HG02610 (cell line): Measurements from ENCODE around the gene LIMK2.
"Not testable (repeated sequence)": the region's sequence is repeated elsewhere in the genome, so short reads cannot be mapped to it uniquely, and the experiment has no call there.

ENCODE experiments used
- ATAC-seq: cut with Tn5 transposase; IDR thresholded peaks from one replicate; pipeline ENCODE4 v1.9.1; 2021; ENCODE audit warnings: mild to moderate bottlenecking, moderate library complexity; ENCODE audit not compliant: unreplicated experiment

LIMK2 gene

DNA sequence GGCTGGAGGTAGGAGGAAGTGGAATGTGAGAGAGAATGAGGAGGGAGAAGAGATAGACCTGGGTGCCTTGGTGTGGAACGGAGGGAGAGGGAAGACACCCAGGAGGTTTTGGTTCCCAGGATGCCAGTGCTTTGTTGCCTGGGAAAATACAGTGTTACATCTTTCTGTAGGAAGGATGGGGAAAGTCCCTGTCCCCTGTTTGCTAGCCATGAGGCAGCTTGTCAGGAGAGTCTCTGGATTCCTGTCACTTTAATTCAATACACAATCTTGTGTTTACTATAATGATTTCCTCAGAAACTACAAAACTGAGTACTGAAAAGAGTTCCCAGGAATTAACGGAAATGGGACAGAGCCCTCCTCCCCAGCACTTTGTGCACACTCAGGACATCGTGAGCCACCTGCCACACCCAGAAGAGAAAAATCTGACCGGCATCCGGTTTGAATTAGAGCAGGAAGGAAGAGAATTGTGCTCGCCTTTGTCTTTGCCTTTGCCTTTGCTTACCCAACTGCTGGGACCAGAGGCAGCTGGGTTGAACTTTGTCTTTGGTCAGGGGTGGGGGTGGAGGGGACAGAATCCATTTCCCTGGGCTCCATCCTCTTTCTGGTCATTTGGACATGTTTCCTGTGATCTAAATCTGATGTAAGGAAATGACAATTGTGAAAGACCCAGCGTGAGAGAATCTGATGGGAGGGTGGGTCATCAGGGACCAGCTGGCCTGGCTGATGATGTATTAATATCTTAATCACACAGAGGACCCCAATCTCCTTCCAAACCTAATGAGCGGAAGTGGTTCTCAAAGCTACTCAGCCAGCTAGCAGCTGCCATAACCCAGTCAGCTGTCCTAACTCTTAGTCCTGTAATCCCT is 1.3 kb upstream of the LIMK2 start:
- ATAC-seq, result no peak

DNA sequence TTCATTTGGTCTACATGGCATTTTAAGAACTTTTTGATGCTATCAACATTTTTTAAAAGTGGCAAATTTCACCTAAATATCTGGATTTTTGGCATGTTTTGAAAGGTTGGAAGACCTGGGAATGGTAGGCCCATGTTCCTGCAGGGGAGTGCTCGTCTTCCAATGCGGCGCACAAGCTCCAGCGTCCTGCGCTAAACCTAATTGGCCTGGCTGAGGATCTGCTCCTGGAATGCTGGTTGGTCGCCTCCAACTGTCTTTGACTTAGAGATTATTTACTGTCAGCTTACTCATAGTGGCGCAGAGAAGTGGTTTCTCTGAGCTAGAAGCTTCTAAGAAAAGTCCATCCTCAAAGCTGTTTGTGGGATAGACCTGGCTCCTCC is 626 bp upstream of the LIMK2 start:
- ATAC-seq, result no peak

DNA sequence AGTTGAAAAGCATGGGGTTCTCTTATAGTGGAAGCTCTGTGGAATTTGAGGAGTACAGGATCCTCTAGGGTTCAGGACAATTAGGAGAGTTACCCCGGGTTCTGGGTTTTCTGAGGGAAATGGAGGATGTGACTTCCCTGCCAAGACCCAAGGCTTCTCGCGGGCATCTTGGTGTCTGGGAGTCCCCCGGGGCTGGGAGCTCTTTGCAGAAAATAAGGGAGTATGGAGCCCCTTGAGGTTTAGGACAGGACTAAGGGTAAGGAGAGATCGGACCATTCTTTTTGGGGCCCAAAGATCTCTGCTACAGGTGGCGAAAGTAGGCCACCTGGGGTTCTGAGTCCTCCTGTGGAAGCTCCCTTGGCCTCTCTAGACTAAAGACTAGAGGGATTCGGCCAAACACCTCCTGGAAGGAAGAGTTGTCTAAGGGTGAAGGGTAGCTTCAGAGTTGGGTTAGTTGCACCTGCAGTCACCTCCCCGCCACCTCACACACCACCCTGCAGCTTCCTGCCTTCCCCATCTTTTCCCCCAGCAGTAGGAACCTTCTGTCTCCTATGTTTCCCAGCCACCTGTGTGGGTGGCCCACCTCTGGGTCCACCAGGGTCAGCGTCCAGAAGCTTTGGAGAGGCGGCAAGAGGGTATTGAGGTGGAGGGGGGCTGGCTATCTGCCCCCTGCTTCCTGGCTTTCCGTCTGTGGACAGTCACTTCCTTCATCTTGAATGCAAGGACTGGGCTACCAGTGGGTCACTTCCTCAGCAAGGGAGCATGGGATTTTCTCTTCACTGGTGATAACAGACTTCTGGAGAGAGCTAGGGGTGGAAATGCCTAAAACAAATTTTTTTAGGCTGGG is 908 bp downstream of the LIMK2 start:
- no peak for ATAC-seq

DNA sequence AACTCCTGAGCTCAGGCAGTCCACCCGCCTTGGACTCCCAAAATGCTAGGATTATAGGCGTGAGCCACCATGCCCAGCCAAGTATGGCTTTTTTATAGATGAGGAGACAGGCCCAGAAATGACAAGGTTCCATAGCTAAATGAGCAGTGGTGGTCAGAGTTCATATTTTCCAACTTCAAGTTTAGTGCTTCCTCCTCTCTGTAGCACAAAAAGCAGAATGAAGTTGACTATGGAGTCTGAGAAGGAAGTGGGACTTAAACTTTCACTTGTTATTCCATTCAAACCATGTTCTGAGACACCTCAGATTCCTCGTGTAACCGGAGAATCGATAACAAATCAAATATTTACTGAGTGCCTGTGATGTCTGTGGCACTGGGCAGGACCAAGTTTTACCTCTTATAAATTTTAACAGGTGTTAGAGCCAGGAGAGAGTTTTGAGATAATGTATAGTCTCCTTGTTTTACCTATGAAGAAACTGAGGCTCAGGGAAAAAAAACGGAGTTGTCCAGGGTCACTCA is 3.0 kb downstream of the LIMK2 start:
- no peak for ATAC-seq

DNA sequence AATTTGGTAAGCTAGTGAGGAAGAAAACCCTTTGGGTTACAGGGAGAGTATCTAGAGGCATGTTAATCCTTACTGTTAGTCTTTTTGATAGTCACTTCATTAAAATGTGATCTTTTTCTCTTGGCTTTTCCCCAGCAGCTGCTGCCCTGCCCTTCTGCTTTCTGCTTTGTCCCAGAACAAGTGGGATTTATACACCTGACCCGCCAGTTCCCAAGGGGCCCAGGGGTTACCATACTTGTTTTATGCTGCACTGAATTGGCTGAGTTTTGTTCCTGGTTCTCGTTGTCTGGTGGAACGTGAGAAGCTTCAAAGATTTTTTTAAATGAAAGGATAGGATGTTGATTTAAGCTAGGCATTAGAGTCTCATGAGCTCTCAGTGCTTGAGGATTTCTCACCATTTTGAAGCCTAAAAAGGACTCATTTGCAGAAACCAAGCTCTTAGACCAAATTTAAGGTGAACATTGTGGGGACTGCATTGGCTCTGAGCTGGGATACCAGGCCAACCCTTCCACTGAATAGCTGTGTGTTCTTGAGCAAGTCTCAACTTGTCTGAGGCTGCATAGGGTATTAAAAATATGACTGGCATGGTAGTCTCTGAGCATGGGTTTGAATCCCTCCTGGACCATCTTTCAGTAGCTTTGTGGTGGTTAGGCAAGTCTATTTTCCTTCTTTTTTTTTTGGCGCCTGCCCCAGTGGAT is 6.6 kb downstream of the LIMK2 start:
- no peak for ATAC-seq

DNA sequence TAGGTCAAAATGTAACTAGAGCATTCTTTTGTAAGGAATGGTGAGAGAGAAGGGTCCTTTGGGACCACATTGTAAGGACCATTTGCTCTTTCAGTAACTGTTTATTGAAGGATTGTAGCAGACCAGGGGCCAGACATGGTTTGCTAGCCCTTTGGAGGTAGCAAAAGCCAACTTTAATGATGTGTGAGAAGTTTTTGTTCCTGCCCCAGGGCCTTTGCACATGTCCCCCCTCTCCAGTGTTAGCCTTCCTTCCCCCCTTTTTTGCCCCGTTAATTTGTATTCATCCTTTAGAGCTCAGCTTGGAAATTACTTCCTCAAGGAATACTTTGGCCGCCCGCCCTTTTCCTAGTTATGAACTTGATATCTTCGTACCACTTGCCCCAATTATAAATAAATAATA is 9.0 kb downstream of the LIMK2 start:
- ATAC-seq, result no peak

DNA sequence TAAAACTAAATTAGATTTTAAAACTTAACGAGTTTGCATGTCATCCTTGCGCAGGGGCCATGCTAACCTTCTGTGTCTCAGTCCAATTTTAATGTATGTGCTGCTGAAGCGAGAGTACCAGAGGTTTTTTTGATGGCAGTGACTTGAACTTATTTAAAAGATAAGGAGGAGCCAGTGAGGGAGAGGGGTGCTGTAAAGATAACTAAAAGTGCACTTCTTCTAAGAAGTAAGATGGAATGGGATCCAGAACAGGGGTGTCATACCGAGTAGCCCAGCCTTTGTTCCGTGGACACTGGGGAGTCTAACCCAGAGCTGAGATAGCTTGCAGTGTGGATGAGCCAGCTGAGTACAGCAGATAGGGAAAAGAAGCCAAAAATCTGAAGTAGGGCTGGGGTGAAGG is 10.6 kb downstream of the LIMK2 start:
- no peak for ATAC-seq

DNA sequence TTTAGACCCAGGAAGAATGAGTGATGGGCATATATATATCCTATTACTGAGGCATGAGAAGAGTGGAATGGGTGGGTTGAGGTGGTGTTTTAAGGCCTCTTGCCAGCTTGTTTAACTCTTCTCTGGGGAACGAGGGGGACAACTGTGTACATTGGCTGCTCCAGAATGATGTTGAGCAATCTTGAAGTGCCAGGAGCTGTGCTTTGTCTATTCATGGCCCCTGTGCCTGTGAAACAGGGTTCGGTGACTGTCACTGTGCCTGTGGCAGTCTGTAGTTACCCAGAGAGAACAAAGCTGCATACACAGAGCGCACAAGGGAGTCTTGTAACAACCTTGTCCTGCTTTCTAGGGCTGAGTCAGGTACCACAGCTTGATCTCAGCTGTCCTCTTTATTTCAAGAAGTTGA is 11.7 kb downstream of the LIMK2 start:
- no peak for ATAC-seq

DNA sequence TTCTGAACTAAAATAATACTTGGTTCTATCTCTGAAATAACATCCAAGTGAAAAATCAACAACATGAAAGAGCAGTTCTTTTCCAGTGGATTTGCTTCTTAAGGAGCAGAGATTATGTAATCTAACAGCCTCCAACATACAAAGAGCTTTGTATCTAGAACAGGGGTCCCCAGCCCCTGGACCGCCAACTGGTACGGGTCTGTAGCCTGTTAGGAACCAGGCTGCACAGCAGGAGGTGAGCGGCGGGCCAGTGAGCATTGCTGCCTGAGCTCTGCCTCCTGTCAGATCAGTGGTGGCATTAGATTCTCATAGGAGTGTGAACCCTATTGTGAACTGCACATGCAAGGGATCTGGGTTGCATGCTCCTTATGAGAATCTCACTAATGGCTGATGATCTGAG is 12.6 kb downstream of the LIMK2 start:
- not testable (repeated sequence) for ATAC-seq

DNA sequence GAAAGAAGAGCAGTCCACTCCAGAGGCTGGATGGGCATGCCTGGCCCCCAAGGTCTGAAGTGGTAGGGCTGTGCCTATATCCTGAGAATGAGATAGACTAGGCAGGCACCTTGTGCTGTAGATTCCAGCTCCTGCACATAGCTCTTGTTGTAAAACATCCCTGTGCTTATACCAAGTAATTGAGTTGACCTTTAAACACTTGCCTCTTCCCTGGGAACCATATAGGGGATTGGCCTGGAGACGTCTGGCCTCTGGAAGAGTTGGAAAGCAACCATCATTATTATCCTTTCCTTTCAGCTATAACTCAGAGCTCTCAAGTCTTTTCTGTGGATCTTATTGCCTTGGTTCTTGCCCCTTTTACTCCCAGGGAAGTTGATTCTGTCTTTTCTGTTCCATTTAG is 15.1 kb downstream of the LIMK2 start:
- ATAC-seq, result no peak

DNA sequence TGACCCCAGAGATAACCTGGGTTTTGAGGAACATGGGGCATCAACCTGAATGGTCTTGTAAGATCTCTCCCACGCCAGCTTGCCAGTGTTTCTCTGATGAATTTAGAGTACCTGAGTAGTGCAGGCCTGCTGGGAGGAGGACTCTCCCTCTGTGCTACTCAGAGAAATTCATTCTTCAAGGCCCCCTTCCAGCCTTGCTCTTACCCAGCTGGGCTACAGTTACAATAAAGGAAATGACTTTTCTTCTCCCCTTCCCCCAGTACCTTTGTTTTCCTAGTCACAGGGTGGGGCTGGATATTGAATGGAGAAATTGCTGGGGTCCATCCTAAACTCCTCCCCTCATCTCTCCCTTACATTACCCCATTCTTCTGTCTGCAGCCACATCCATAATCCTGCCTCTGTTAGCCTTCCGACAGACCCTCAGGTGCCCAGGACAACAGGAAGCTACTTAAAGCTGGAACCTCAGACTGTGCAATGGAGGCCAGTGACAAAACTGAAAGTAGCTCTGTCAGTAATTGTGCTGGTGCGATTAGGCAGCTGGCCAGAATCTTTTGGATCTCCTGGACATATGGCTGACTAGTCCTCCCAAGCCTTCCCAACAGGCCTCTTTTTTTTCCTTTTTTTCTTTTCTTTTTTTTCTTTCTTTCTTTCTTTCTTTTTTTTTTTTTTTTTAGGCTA is 17.4 kb downstream of the LIMK2 start:
- ATAC-seq, result no peak

DNA sequence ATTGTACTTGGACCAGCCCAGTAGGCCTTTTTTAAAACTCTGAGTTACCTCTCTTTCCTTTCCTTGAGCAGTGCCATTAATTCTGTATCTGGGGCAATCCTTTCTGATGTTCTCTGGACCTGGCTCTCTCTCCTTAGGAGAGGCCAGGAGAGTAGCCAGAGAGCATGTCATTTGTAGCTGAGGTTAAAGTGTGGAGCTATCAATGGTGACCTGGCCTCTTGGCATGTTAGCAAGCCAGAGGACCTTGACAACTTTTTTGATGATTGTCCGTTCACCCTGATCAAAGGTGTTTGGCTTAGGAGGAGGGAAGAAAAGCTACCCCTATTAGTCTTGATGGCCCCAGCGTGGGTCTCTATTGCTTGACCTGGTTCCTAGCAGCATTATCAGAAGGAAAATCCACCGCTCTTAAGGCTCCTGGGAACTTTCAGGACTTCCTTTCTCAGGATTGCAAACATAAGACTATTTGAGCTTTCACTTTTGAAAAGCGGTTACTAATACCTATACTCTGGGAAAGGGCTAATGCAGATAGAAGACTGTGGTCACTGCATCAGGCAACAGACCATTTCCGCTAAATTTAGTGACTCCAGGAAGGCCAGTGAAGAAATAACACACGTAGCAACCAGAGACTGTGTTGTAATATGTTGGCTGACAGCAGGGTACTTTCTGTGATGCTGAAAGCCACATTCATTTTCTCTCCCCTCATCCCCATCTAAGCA is 18.2 kb downstream of the LIMK2 start:
- ATAC-seq, result peak; percentile 52

DNA sequence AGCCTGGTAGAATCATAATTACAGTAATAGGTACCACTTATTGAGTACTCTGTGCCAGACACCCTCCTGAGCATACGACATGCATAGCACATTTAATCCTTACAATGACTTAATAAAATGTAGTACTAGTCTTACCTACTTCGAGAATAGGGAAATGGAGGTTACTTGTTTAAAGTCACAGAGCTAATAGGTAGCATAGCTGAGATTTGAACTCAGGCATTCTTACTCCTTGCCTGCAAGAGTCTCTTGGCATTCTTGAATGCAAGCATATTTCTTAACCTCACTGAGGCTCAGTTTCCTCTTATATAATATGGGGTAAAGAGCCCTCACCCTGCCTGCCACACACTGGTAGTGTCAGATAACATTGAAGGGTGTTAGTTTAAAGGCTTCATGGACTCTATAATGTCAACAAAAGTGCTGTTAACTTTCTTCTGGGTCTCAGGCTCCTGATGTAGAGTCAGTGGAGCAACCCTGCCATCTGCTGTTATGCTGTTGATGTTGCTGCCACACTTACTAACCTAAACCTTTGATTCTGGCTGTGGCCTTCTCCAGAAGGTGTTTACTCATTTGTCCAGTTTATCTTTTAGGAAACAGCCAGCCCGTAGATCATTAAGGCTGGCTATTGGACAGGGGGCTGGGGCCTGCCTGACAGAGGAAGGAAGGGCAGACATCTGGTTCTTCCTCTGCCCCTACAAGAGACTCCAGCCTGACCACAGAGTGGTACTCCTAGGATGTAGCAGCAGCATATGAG is 18.9 kb downstream of the LIMK2 start:
- ATAC-seq, result no peak

DNA sequence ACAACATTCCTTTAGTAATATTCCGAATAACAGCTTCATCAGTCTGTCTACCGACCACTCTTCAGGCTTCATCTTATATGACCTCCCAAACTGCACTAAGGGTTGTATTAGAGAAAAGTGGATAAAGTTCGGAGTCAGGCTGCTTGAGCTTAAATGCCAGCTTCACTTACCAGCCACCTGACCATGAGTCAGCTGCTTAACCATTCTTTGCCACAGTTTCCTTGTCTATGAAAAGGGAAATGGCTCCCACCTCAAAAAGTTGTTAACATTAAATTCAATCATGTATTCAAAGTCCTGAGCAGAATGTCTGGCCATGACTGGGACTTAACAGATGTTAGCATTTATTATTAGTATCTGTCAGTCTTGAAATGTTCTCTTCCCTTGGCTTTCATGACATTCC is 20.9 kb downstream of the LIMK2 start:
- ATAC-seq, result no peak

DNA sequence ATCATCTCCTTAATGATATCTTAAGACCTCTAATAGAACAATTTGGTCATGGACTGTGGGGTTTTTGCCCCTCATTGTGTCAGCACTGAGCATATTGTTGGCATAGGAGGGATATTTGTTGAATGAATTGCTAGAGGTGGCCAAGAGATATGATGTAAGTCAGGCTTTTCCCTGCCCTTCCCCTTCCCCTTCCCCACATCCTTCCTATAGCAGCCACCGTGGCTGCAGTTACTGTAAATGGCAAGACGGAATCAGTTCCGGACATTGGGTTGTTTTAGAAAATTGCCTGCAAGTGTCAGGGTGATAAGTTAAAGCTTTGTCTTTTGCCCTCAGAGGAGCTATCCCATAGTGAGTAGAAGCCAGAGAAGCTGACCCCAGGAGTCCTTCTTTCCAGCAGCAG is 23.0 kb downstream of the LIMK2 start:
- ATAC-seq, result no peak

DNA sequence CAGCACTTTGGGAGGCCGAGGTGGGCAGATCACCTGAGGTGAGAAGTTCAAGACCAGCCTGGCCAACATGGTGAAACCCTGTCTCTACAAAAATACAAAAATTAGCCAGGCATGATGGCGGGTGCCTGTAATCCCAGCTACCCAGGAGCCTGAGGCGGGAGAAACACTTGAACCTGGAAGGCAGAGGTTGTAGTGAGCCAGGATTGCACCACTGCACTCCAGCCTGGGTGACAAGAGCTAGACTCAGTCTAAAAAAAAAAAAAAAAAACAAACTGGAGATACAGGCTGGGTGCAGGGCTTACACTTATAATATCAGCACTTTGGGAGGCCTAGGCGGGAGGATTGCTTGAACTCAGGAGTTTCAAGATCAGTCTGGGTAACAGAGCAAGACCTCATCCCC is 23.9 kb downstream of the LIMK2 start:
- ATAC-seq, result not testable (repeated sequence)

DNA sequence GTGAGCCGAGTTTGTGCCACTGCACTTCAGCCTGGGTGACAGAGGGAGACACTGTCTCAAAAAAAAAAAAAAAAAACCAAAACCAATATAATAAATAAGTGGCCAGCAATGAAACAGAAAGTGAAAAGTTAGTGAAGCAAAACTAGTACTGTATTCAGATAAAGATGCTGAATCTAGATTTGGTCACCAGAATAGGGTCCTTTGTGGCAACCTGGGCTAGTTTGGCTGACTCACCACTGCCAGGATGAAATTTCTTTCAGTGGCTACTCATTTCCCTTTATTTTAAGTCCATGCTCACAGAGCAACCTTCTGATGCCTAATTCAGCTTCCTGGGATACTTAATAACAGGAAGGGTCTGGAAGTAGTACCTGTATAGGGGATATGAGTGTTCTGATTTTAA is 26.0 kb downstream of the LIMK2 start:
- ATAC-seq, result no peak

DNA sequence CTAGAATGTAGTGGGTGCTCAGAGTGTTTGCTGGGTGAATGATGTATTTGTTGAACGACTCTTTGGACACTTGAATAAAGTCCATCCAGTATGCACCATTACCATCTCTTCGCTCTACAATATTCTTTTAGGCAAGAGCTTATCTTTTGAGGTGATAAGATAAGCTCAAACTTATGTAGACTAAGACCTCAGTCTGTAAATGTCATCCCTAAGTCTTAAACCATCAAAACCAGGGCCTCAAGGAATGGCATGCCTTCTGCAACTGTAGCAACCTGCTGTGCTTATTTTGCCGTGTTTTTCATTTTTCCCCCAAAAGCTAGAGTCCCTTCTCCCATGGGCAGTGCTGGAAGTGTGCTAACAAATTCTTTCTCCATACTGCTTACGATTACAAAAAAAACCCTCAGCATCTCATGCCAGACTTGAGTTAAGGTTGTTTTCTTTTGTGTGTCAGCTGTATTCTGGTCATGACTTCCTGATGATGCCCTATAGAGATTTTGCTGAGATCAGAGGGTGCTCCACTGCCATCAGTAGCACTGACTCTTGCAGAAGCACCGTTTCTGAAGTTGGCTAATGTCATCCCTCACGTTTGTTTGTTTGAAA is 27.8 kb downstream of the LIMK2 start:
- ATAC-seq, result no peak

DNA sequence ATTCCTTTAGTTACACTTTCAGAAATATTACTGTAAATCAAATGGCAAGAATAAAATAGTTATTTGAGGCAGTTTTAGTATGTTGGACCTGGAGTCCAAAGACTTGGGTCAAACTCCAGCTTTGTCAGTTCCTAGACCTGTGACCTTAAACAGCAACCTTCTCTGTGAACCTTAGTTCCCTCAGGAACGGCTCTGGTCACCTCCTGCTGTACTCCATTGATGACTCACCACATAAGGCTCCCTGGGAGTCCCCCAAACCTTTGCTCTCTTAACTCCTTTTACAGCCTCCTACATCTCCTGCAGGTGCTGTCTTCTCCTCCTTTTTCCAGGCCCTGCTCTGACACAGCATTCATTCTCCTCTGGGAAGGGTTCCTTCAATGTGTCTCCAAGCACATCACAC is 29.1 kb downstream of the LIMK2 start:
- ATAC-seq, result no peak
